ENCODE measurements around the gene USP7. TPM values are rescaled to one million over a fixed set of nuclear protein-coding genes. Genes with fewer than 3 reads are reported as not detected.
"Not testable (repeated sequence)": the region's sequence is repeated elsewhere in the genome, so short reads cannot be mapped to it uniquely, and the experiment has no call there.

Gene USP7
- total RNA-seq: 177 and 181 TPM in 2 replicates

DNA sequence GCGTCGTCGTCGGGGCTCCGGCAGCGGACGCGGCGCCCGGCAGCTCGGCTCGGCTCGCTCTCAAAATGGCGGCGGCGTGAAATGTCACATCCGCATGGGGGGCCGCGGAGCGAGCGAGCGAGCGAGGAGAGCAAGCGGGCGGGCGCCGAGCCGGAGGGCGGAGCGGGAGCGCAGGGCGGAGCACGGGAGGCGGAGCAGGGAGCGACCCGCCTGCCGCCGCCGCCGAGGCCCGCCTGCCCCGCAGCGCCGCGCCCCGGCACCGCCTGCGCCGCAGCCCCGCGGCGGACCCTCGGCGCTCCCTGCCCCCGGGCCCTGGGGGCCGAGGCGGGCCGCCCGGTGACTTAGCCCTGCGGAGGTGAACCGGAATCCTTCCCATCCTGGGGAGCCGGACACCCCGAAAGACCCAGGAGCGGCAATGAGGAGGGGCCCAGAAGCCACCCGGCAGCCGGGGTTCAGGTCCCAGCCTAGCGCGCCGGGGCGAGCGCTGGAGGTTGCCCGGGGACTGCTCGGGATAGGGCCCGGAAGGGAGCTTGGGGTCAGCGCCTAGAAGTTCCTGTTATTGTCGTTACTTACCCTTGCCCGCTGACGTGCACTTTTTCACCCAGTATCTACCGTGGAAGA lies at the start of gene USP7:
Gene USP7, minus strand, starts transcription at position 86 of the 621 bp plus-strand sequence. CDS start 621 bp downstream, outside the sequence.
- intact Hi-C loops (cut with micrococcal nuclease): loop anchor here (1.0 to 5.0 kb wide), 3 partner anchors 113 to 168 kb away; partner anchors contain the start of genes PMM2 and TMEM186

DNA sequence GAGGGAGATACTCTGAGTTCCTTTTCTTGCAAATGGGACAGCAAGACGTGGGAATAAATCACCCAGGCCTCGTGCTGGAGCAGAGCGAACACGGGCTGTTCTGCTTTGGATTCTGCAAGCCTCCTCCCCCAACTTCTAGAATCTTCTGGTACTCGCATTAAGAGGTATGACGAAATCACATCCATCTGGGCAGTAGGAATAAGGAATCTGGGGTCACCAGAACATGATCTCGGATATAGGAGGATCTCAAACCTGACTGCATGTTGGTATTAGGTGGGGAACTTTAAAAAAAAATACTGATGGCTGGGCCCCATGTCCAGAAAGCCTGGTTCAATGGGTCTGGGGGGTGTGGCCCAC lies 49.8 kb upstream of the USP7 start:
- intact Hi-C loops (cut with micrococcal nuclease): no loop called here

GRCh38 chr16:9012848-9013507 lies 49.3 kb upstream of the USP7 start:
- intact Hi-C loops (cut with micrococcal nuclease): no loop called here

DNA sequence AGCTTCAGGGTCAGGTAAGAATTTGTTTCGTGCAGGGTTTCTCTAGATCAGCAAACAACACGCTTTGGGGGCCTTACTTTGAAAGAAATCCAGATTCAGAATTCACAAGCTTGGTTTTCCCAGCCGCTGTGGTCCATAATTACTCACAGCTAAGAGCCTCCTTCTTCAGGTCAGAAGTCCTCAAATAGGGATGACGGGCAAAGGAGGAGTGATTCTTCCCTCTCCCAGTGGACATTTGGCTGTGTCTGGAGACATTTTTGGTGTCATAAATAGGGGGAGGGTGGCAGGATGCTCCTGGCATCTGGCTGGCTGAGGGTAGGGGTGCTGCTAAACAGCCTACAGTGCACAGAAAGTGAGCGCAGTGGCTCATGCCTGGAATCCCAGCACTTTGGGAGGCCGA lies 48.6 kb upstream of the USP7 start:
- intact Hi-C loops (cut with micrococcal nuclease): no loop called here

DNA sequence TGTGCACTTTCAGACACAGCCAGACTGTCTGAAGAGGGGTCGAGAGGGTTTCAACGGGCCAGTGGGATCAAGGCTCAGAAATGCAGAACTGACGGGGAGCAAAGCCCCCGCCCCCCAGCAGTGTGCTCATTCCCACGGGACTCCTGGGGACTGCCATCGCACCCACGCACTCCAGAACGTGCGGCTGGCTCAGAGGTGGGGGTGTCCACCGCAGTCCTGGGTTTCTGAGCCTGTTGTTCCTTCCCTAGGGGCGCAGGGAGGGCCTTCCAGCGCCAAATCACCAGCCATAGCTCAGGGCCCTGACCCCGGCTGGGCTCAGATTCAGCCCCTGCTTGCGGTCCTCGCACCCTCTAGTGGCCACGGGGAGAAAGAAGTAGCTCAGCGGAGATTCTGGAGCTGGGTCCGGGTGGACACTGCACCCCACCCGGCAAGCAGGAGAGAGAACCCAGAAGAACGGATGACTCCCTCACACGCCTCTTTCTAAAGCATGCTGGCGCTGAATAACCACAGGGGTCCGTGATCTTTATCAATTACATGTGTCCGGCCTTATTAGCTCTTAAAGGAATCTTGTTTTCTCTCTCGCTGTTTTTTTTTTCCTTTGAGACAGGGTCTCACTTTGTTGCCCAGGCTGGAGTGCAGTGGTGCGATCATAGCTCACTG lies 45.0 kb upstream of the USP7 start:
- intact Hi-C loops (cut with micrococcal nuclease): loop anchor here (1.0 to 5.0 kb wide), 6 partner anchors 72 to 441 kb away; no protein-coding TSS in a partner anchor

DNA sequence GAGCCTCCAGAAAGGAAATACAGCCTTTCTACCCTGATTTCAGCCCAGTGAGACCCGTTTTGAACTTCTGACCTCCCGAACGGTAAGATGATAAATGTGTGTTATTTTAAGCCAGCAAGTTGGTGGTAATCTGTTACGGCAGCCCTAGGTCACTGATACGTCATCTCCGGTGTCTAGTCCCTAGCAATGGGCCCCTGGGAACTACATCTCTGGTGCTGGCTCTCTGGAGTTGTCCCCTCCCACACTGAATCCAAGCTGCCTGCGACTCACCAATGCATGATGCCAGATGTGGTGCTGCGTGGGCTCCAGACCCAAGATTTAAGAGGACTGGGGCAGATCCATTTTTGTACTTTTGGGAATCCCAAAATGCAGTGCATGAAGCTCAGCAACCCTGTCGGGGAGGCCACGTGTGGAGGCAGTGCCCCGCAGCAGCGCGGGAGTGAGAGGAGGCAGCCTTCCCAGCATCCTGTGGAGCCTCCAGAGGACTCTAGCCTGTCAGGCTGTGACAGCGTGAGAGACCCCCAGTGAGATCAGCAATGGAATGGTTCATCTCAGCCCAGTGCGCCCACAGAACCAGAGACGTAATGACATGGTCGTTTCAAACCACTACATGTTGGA lies 43.6 kb upstream of the USP7 start:
- intact Hi-C loops (cut with micrococcal nuclease): loop anchor here (5.0 kb wide), 1 partner anchor 345 kb away; no protein-coding TSS in a partner anchor

GRCh38 chr16:9004183-9004582 lies 40.5 kb upstream of the USP7 start:
- intact Hi-C loops (cut with micrococcal nuclease): no loop called here

- intact Hi-C loops (cut with micrococcal nuclease): no loop called here
Measured at GRCh38 chr16:9003763-9004162, 40.1 kb upstream of the USP7 start.

DNA sequence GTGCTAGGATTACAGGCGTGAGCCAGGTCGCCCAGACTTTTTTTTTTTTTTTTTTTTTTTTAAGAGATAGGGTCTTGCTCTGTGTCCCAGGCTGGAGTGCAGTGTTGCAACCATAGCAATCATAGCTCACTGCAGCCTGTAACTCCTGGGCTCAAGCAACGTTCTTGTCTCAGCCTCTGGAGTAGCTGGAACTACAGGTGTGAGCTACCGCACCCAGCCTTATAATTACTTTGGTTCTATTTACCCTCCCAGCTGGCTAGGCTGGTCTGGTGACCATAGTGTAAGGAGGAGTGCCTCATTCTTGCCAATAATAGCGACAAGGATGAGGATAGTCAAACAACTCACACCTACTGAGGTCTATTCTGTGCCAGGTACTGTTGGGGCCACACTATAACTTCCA lies 39.6 kb upstream of the USP7 start:
- intact Hi-C loops (cut with micrococcal nuclease): no loop called here

DNA sequence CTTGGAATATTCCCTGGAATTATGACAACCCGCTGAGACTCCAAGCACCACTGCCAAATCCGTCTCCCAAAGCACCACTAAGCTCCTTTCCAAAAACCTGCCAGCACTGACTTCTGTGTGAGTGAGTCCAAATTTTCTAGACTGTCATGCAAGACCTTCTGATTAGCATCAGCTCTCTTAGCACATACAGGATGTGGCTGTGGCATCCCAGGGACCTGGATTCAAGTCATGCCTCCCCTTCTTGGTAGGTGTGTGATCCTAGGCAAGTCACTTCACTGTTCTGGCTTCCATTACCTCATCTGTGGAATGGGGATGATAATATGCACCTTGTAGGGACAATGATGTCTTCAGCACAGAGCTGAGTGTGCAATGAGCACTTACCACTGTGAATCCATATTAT lies 38.3 kb upstream of the USP7 start:
- intact Hi-C loops (cut with micrococcal nuclease): no loop called here

GRCh38 chr16:9000664-9001063 lies 37.0 kb upstream of the USP7 start:
- intact Hi-C loops (cut with micrococcal nuclease): no loop called here

DNA sequence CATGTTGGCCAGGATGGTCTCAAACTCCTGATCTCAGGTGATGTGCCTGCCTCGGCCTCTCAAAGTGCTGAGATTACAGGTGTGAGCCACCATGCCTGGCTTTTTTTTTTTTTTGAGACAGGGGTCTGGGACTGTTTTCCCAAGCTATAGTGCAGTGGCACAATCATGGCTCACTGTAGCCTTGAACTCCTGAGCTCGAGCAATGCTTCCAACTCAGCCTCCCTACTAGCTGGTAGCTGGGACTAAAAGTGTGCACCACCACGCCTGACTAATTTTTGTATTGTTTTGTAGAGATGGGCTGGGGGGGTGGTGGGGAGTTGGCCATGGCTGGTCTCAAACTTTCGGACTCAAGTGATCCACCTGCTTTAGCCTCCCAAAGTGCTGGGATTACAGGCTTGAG lies 36.1 kb upstream of the USP7 start:
- intact Hi-C loops (cut with micrococcal nuclease): no loop called here

DNA sequence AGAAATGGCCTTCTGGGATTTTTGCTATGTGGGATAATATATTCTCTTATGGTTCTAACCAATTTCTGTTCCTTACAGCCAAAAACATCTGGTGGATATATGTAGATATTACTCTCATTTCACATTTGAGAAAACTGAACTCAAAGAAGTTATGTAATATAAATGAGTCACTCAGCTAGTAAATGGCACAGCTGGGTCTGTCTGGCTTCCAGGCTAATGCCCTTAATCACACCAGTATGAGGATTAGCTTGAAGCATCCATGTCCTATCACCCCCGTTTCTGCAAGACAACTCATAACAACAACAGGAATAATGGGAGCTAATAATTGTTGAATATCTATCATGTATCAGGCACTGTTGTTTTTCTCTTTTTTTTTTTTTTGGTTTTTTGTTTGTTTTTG lies 34.4 kb upstream of the USP7 start:
- intact Hi-C loops (cut with micrococcal nuclease): no loop called here

DNA sequence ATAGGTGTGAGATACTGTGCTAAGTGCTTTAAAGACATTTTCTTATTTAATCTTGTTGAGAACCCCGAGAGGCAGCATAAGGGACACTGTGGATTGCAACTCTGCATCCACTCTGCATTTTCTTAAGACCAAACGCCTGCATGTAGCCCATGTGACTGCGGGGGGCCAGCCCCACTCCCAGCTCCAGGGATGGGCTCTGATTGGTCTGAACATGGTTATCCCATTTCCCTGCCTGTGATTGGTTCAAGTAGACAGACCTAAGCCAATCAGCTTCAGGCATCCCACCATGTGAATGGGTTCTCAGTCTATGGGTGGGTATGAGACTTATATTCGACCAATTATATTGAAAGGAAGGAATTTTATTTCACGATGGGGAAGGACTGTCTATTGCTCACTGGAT lies 33.2 kb upstream of the USP7 start:
- intact Hi-C loops (cut with micrococcal nuclease): no loop called here

- intact Hi-C loops (cut with micrococcal nuclease): no loop called here
Measured at GRCh38 chr16:8990445-8990844, 26.7 kb upstream of the USP7 start.

DNA sequence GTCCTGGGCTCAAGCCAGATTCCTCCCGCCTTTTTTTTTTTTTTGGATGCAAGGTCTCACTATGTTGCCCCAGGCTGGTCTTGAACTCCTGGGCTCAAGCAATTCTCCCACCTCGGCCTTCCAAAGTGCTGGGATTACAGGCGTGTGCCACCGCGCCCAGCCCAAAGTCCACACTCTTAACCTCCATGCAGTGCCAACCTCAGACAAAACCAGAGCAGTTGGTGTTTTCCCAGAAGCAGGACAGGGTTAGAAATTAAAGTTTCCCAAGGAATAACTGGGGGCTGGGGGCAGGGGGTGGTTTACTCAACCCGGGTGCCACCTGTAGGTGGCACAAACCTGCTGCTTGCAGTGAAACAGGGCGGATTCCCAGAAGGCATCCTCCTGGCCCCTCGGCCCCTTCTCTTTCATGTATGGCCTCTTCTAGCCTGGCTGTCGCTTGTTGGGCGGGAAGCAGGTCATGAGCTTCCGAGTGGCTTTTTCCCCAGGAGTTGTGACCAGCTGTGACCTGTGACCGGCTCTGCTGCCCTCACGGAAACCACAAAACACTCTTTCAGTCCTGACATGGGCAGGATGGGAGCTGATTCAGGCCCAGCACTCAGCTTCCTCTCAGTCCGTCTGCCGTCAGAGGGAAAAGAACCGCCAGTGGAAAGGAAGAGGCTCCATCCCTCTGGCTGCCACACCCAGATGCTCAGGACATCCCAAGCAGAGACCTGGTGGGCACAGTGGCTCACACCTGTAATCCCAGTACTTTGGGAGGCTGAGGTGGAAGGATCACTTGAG lies 25.6 kb upstream of the USP7 start:
- intact Hi-C loops (cut with micrococcal nuclease): no loop called here

DNA sequence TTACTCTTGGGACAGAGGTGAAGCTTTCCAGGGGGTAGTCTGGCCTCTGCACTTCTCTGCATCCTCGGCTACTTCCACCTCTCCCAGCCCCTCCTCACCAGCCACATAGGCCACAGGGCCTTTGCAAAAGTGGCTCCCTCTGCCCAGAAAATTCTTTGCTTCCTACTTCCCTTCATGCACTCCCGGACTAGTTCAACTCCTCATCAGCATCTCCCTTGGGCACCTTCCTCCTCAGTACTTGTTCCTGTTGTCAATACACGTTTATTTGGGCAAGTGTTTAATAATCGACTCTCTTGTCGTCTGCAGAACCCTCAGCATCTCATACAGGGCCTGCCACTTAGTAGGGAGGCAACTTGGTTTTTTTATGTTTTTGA lies 23.1 kb upstream of the USP7 start:
- intact Hi-C loops (cut with micrococcal nuclease): no loop called here

GRCh38 chr16:8986111-8986510 lies 22.4 kb upstream of the USP7 start:
- intact Hi-C loops (cut with micrococcal nuclease): no loop called here

DNA sequence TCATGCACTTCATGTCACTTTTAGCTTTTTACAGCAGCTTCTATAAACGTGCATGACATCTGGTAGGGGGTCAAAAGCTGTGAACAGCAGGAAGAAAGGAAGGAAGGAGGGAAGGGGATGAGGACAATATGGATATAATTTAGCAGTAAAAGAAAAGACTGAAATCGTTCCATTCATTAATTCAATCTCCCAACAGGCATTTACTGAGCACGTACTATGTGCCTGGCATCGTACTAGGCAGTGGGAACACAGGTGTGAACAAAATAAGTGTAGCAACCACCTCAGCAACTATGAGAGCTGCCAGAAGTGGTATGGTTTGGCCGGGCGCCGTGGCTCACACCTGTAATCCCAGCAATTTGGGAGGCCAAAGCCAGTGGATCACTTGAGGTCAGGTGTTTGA lies 19.1 kb upstream of the USP7 start:
- intact Hi-C loops (cut with micrococcal nuclease): no loop called here

DNA sequence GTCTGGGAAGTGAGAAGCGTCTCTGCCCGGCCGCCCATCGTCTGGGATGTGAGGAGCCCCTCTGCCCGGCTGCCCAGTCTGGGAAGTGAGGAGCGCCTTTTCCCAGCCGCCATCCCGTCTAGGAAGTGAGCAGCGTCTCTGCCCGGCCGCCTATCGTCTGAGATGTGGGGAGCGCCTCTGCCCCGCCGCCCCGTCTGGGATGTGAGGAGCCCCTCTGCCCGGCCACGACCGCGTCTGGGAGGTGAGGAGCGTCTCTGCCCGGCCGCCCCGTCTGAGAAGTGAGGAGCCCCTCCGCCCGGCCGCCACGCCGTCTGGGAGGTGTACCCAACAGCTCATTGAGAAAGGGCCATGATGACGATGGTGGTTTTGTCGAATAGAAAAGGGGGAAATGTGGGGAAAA lies 18.2 kb upstream of the USP7 start:
- intact Hi-C loops (cut with micrococcal nuclease): not testable (repeated sequence)

- intact Hi-C loops (cut with micrococcal nuclease): not testable (repeated sequence)
Measured at GRCh38 chr16:8976189-8976588, 12.5 kb upstream of the USP7 start.

All from T-helper 1 cell treated with Interleukin-12 subunit alpha and Interleukin-12 subunit beta and Interleukin-4 antibody, amounts not matched to agents 30 ng/mL and 1 ng/mL, for 36 hours (primary cell).